NCI-H2107 treated with DMSO at 0.1 percent for 48 hours (cell line): ENCODE results near the gene EHBP1L1.

Experiments used
- DNase-seq: peaks from one replicate; lab custom pipeline; 2025; ENCODE audit not compliant: unreplicated experiment; lab: John Stamatoyannopoulos, UW

Gene EHBP1L1

GRCh38 chr11:65576867-65577755 lies 1.3 kb downstream of the EHBP1L1 start:
- DNase-seq: no peak

- no peak for DNase-seq
Measured at GRCh38 chr11:65577756-65578109, 1.9 kb downstream of the EHBP1L1 start.

- no peak for DNase-seq
Measured at GRCh38 chr11:65578134-65578533, 2.3 kb downstream of the EHBP1L1 start.

- no peak for DNase-seq
Measured at GRCh38 chr11:65578667-65579066, 2.8 kb downstream of the EHBP1L1 start.

- no peak for DNase-seq
Measured at GRCh38 chr11:65579291-65579690, 3.4 kb downstream of the EHBP1L1 start.

- DNase-seq: no peak
Measured at GRCh38 chr11:65580031-65580692, 4.3 kb downstream of the EHBP1L1 start.

GRCh38 chr11:65580756-65581155 lies 4.9 kb downstream of the EHBP1L1 start:
- DNase-seq: no peak

GRCh38 chr11:65581928-65582327 lies 6.1 kb downstream of the EHBP1L1 start:
- no peak for DNase-seq

GRCh38 chr11:65583589-65583988 lies 7.7 kb downstream of the EHBP1L1 start:
- DNase-seq: no peak

GRCh38 chr11:65584106-65584505 lies 8.3 kb downstream of the EHBP1L1 start:
- no peak for DNase-seq

GRCh38 chr11:65584723-65585171 lies 8.9 kb downstream of the EHBP1L1 start:
- DNase-seq: no peak

- no peak for DNase-seq
Measured at GRCh38 chr11:65585396-65586246, 9.8 kb downstream of the EHBP1L1 start.

- DNase-seq: no peak
Measured at GRCh38 chr11:65586247-65586630, 10.4 kb downstream of the EHBP1L1 start.

- DNase-seq: no peak
Measured at GRCh38 chr11:65586676-65587075, 10.8 kb downstream of the EHBP1L1 start.

GRCh38 chr11:65588199-65589054 lies 12.6 kb downstream of the EHBP1L1 start:
- no peak for DNase-seq

GRCh38 chr11:65589444-65590239 lies 13.8 kb downstream of the EHBP1L1 start:
- DNase-seq: no peak

- peak; percentile 20 for DNase-seq
Measured at GRCh38 chr11:65590240-65590738, 14.4 kb downstream of the EHBP1L1 start.

- DNase-seq: no peak
Measured at GRCh38 chr11:65591939-65592857, 16.3 kb downstream of the EHBP1L1 start.
